Measurements from ENCODE around the gene LRCH3.

LRCH3 gene

GRCh38 chr3:197833930-197834715 is 43.1 kb downstream of the LRCH3 start:
- DNase-seq (ENCODE audit: low spot score) = no peak

- no peak for DNase-seq (ENCODE audit: low spot score)
These were observed 44.5 kb downstream of the LRCH3 start for GRCh38 chr3:197835509-197835908.

GRCh38 chr3:197836244-197836643 is 45.2 kb downstream of the LRCH3 start:
- DNase-seq (ENCODE audit: low spot score) = peak; percentile 95

GRCh38 chr3:197837282-197837681 is 46.2 kb downstream of the LRCH3 start:
- DNase-seq (ENCODE audit: low spot score) = no peak

GRCh38 chr3:197841789-197842188 is 50.7 kb downstream of the LRCH3 start:
- no peak for DNase-seq (ENCODE audit: low spot score)

GRCh38 chr3:197846491-197846890 is 55.4 kb downstream of the LRCH3 start:
- DNase-seq (ENCODE audit: low spot score) = no peak

GRCh38 chr3:197847866-197848401 is 56.9 kb downstream of the LRCH3 start:
- no peak for DNase-seq (ENCODE audit: low spot score)

- no peak for DNase-seq (ENCODE audit: low spot score)
These were observed 63.7 kb downstream of the LRCH3 start for GRCh38 chr3:197854596-197855343.

GRCh38 chr3:197855571-197855970 is 64.5 kb downstream of the LRCH3 start:
- no peak for DNase-seq (ENCODE audit: low spot score)

- DNase-seq (ENCODE audit: low spot score) = no peak
These were observed 65.3 kb downstream of the LRCH3 start for GRCh38 chr3:197856199-197856816.

- no peak for DNase-seq (ENCODE audit: low spot score)
These were observed 67.1 kb downstream of the LRCH3 start for GRCh38 chr3:197858133-197858532.

GRCh38 chr3:197858598-197858997 is 67.5 kb downstream of the LRCH3 start:
- no peak for DNase-seq (ENCODE audit: low spot score)

GRCh38 chr3:197866035-197866434 is 75.0 kb downstream of the LRCH3 start:
- DNase-seq (ENCODE audit: low spot score) = no peak

- no peak for DNase-seq (ENCODE audit: low spot score)
These were observed 82.3 kb downstream of the LRCH3 start for GRCh38 chr3:197873329-197873728.

- DNase-seq (ENCODE audit: low spot score) = no peak
These were observed 83.0 kb downstream of the LRCH3 start for GRCh38 chr3:197874064-197874463.

- DNase-seq (ENCODE audit: low spot score) = no peak
These were observed 83.6 kb downstream of the LRCH3 start for GRCh38 chr3:197874653-197875052.

- no peak for DNase-seq (ENCODE audit: low spot score)
These were observed 86.8 kb downstream of the LRCH3 start for GRCh38 chr3:197877902-197878301.

GRCh38 chr3:197878427-197878826 is 87.4 kb downstream of the LRCH3 start:
- no peak for DNase-seq (ENCODE audit: low spot score)

- peak; percentile 71 for DNase-seq (ENCODE audit: low spot score)
These were observed 89.6 kb downstream of the LRCH3 start for GRCh38 chr3:197880491-197881269.

- DNase-seq (ENCODE audit: low spot score) = no peak
These were observed 90.4 kb downstream of the LRCH3 start for GRCh38 chr3:197881270-197881969.

GRCh38 chr3:197881970-197882338 is 90.9 kb downstream of the LRCH3 start:
- no peak for DNase-seq (ENCODE audit: low spot score)
